ENCODE results near the gene EHF. TPM values are rescaled to one million over a fixed set of nuclear protein-coding genes. Genes with fewer than 3 reads are reported as not detected.

Gene EHF
- total RNA-seq, 1 donor from 2014 or later, result not detected

- no peak overlapping the region for H3K27ac Mint-ChIP-seq (ENCODE audit: unreplicated experiment)
- no peak for DNase-seq (ENCODE audit: extremely low spot score, unreplicated experiment)
- H3K4me3 Mint-ChIP-seq (ENCODE audit: unreplicated experiment), result no peak overlapping the region
- H3K9me3 Mint-ChIP-seq (ENCODE audit: unreplicated experiment), result no peaks in the 10 kb centered on the region
- H3K27me3 Mint-ChIP-seq (ENCODE audit: unreplicated experiment), result peaks cover 6% of the 10 kb centered on the region
- no peak for TF ChIP-seq CTCF (IDR thresholded peaks at IDR 0.05)
- no peaks in the 10 kb centered on the region for H3K36me3 Mint-ChIP-seq (ENCODE audit: unreplicated experiment)
- no peaks in the 10 kb centered on the region for H3K4me1 Mint-ChIP-seq (ENCODE audit: unreplicated experiment)
Measured at GRCh38 chr11:34606326-34607120, 14.4 kb upstream of the EHF start.

- DNase-seq (ENCODE audit: extremely low spot score, unreplicated experiment), result no peak
- Mint-ChIP-seq H3K4me3 (ENCODE audit: unreplicated experiment) (no peak overlapping the region), H3K9me3 (ENCODE audit: unreplicated experiment) (no peaks in the 10 kb centered on the region), H3K36me3 (ENCODE audit: unreplicated experiment) (no peaks in the 10 kb centered on the region), H3K27ac (ENCODE audit: unreplicated experiment) (no peak overlapping the region), H3K27me3 (ENCODE audit: unreplicated experiment) (peaks cover 2% of the 10 kb centered on the region), H3K4me1 (ENCODE audit: unreplicated experiment) (no peaks in the 10 kb centered on the region)
- no peak for TF ChIP-seq CTCF (IDR thresholded peaks at IDR 0.05)
Measured at GRCh38 chr11:34609187-34609751, 11.6 kb upstream of the EHF start.

- H3K4me1 Mint-ChIP-seq (ENCODE audit: unreplicated experiment), result no peaks in the 10 kb centered on the region
- H3K27ac Mint-ChIP-seq (ENCODE audit: unreplicated experiment), result no peak overlapping the region
- DNase-seq (ENCODE audit: extremely low spot score, unreplicated experiment), result no peak
Measured at GRCh38 chr11:34609850-34610249, 11.0 kb upstream of the EHF start.

GRCh38 chr11:34610324-34611041 is 10.4 kb upstream of the EHF start:
- Mint-ChIP-seq H3K36me3 (ENCODE audit: unreplicated experiment) (no peaks in the 10 kb centered on the region), H3K27me3 (ENCODE audit: unreplicated experiment) (peaks cover 7% of the 10 kb centered on the region), H3K9me3 (ENCODE audit: unreplicated experiment) (no peaks in the 10 kb centered on the region), H3K4me1 (ENCODE audit: unreplicated experiment) (no peaks in the 10 kb centered on the region), H3K27ac (ENCODE audit: unreplicated experiment) (no peak overlapping the region), H3K4me3 (ENCODE audit: unreplicated experiment) (no peak overlapping the region)
- DNase-seq (ENCODE audit: extremely low spot score, unreplicated experiment), result no peak
- no peak for TF ChIP-seq CTCF (IDR thresholded peaks at IDR 0.05)

More at GRCh38 chr11:34609850-34610249, 11.0 kb upstream of the EHF start:
- H3K4me3 Mint-ChIP-seq (ENCODE audit: unreplicated experiment), result no peak overlapping the region
- H3K36me3 Mint-ChIP-seq (ENCODE audit: unreplicated experiment), result no peaks in the 10 kb centered on the region
- H3K27me3 Mint-ChIP-seq (ENCODE audit: unreplicated experiment), result peaks cover 7% of the 10 kb centered on the region
- H3K9me3 Mint-ChIP-seq (ENCODE audit: unreplicated experiment), result no peaks in the 10 kb centered on the region
- no peak for TF ChIP-seq CTCF (IDR thresholded peaks at IDR 0.05)

- peaks cover 12% of the 10 kb centered on the region for H3K27me3 Mint-ChIP-seq (ENCODE audit: unreplicated experiment)
- TF ChIP-seq CTCF (IDR thresholded peaks at IDR 0.05), result no peak
- H3K27ac Mint-ChIP-seq (ENCODE audit: unreplicated experiment), result no peak overlapping the region
- H3K4me1 Mint-ChIP-seq (ENCODE audit: unreplicated experiment), result no peaks in the 10 kb centered on the region
- no peak for DNase-seq (ENCODE audit: extremely low spot score, unreplicated experiment)
- no peaks in the 10 kb centered on the region for H3K36me3 Mint-ChIP-seq (ENCODE audit: unreplicated experiment)
- no peaks in the 10 kb centered on the region for H3K9me3 Mint-ChIP-seq (ENCODE audit: unreplicated experiment)
- H3K4me3 Mint-ChIP-seq (ENCODE audit: unreplicated experiment), result no peak overlapping the region
Measured at GRCh38 chr11:34613015-34613414, 7.9 kb upstream of the EHF start.
